Glutamatergic neuron (in vitro differentiated cells): Measurements from ENCODE around the gene TRIM24. TPM values are rescaled to one million over a fixed set of nuclear protein-coding genes. Genes with fewer than 3 reads are reported as not detected.

Experiments used
- DNase-seq: peaks from one replicate; pipeline ENCODE4 v3.0.0; 2022
- H3K27ac Mint-ChIP-seq: one replicate; pipeline ENCODE4 v1.8.0; 2020; ENCODE audit warnings: mild to moderate bottlenecking, mixed read lengths, inconsistent platforms; ENCODE audit not compliant: unreplicated experiment
- H3K27me3 Mint-ChIP-seq: one replicate; pipeline ENCODE4 v1.8.0; 2020; ENCODE audit warnings: mild to moderate bottlenecking, moderate library complexity, mixed read lengths, inconsistent platforms; ENCODE audit not compliant: unreplicated experiment
- H3K36me3 Mint-ChIP-seq: one replicate; pipeline ENCODE4 v1.8.0; 2020; ENCODE audit warnings: mild to moderate bottlenecking, mixed read lengths, inconsistent platforms; ENCODE audit not compliant: unreplicated experiment
- H3K4me1 Mint-ChIP-seq: one replicate; pipeline ENCODE4 v1.8.0; 2020; ENCODE audit warnings: mild to moderate bottlenecking, low read depth, mixed read lengths, inconsistent platforms; ENCODE audit not compliant: unreplicated experiment
- H3K4me3 Mint-ChIP-seq: one replicate; pipeline ENCODE4 v1.8.0; 2020; ENCODE audit warnings: mild to moderate bottlenecking, mixed read lengths, inconsistent platforms; ENCODE audit not compliant: unreplicated experiment
- H3K9me3 Mint-ChIP-seq: one replicate; pipeline ENCODE4 v1.8.0; 2020; ENCODE audit warnings: mild to moderate bottlenecking, moderate library complexity, mixed read lengths, inconsistent platforms; ENCODE audit not compliant: unreplicated experiment
- total RNA-seq: library from RNA; stranded (reverse); fragmentation: NEBNext Ultra II Directional; extraction: Animal tissue kit (Norgen Biotek cat#: 25700); gene quantifications from one replicate; pipeline ENCODE4 v1.2.1, GENCODE V29; 2021; ENCODE audit not compliant: unreplicated experiment
- TF ChIP-seq, protein P1 (sequence below): fragments of 200-600 bp; sonication (generic); IDR thresholded peaks from one replicate; pipeline ENCODE4 v1.5.0; 2021; ENCODE audit not compliant: partially characterized antibody, unreplicated experiment

TRIM24 gene
- total RNA-seq, 1 donor from 2014 or later: 85.6 TPM

DNA sequence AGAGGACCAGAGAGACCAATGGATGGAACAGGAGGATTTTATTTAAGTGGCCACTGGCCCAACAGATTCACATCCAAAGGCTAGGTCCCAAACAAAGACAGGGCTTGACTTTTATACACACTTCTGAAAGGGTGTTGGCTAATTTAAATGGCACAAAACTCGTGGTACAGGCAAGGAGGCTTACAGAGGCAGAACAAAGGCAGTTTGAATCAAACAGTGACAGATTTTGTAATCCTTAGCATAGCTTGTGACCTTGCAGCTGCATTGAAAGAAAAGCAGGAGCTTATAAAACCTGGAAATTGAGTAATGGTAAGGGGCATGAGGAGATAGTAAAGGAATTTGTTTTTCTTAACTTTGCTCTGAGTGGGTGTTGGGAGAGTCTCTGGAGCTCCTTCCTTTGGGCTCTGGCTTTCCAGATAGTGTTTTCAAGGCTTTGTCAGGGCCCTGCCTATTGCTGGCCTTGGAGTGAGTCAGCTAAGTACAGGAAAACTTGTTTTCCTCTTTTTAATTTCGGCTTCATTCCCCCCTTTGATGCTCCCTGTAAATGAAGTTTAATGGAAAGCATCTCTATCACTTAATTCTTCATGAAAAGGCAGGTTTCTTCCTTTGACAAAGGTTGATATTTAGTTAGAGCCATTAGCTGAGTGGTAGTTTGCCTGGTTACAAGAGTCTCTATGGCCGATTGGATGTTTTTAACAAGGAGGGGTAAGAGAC is 96.9 kb downstream of the TRIM24 start:
- H3K27me3 Mint-ChIP-seq: peaks cover 8% of the 10 kb centered on the region

DNA sequence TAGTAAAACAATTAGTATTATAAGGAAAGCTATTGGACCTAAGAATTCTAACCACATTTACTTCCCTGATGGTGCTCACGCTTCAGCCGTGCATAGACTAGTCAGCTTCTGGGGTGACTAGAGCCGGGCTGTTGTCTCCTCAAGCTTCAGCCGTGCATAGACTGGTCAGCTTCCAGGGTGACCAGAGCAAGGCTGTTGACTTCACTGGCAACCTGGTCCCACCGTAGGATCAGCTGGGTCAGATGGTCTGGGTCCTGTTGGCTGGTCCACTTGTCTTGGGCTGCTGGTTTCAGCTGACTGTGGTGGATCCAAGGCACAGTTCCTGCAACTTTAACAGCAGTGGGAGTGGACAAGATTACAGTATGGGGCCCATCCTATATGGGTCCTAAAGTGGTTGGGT is 99.4 kb downstream of the TRIM24 start:
- Mint-ChIP-seq H3K27me3 (peaks cover 8% of the 10 kb centered on the region), H3K4me3 (no peak overlapping the region), H3K36me3 (peaks cover 62% of the 10 kb centered on the region), H3K27ac (no peak overlapping the region), H3K9me3 (peaks cover 21% of the 10 kb centered on the region), H3K4me1 (no peaks in the 10 kb centered on the region)
- TF ChIP-seq, protein P1, sequence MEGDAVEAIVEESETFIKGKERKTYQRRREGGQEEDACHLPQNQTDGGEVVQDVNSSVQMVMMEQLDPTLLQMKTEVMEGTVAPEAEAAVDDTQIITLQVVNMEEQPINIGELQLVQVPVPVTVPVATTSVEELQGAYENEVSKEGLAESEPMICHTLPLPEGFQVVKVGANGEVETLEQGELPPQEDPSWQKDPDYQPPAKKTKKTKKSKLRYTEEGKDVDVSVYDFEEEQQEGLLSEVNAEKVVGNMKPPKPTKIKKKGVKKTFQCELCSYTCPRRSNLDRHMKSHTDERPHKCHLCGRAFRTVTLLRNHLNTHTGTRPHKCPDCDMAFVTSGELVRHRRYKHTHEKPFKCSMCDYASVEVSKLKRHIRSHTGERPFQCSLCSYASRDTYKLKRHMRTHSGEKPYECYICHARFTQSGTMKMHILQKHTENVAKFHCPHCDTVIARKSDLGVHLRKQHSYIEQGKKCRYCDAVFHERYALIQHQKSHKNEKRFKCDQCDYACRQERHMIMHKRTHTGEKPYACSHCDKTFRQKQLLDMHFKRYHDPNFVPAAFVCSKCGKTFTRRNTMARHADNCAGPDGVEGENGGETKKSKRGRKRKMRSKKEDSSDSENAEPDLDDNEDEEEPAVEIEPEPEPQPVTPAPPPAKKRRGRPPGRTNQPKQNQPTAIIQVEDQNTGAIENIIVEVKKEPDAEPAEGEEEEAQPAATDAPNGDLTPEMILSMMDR: no peak
- no peak for DNase-seq

More for the DNA sequence above, 96.9 kb downstream of the TRIM24 start:
- TF ChIP-seq, protein P1: no peak
- no peaks in the 10 kb centered on the region for H3K4me1 Mint-ChIP-seq
- H3K27ac Mint-ChIP-seq: no peak overlapping the region
- H3K36me3 Mint-ChIP-seq: peaks cover 48% of the 10 kb centered on the region
- no peak for DNase-seq
- no peak overlapping the region for H3K4me3 Mint-ChIP-seq
- H3K9me3 Mint-ChIP-seq: peaks cover 11% of the 10 kb centered on the region

DNA sequence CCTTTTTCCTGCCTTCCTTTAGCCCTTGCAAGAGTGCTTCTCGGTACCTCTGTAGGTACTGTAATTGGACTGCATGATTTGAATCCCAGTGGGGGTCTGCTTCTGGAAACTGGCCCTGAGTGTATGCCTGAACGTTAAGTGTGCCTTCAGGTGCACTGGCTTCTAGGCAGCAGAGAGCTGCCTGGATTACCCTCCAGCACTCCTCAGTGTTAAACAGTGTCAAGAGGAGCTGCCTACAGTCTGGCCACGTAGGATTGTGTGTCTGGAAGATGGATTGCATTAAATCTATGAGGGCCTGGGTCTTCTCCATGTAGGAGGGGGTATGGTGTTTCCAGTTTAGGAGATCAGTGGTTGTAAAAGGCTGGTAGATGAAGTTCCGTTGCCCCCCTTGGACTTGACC is 103.7 kb downstream of the TRIM24 start:
- TF ChIP-seq, protein P1: no peak
- H3K4me1 Mint-ChIP-seq: no peaks in the 10 kb centered on the region
- H3K36me3 Mint-ChIP-seq: peaks cover 37% of the 10 kb centered on the region
- no peak overlapping the region for H3K27ac Mint-ChIP-seq
- DNase-seq: no peak
- no peak overlapping the region for H3K4me3 Mint-ChIP-seq
- peaks cover 8% of the 10 kb centered on the region for H3K27me3 Mint-ChIP-seq
- peaks cover 19% of the 10 kb centered on the region for H3K9me3 Mint-ChIP-seq

DNA sequence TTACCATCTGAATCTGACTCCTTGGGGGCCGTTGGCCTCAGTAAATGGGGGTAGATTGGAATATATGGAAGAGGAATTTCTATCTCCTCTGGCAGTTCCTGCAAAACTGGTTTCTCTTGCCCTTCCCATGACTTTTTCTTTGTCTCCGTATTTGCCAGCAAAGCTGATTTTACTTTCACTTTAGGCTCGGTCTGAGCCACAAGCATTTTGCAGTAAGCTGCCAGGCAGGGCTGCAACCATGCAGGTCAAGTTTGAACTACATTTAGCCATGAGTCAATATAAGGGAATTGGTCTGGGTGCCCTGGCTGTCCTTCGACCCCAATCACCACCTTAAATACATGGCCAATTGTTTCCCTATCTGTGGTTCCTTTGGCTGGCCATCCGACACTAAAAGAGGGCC is 104.3 kb downstream of the TRIM24 start:
- TF ChIP-seq, protein P1: no peak
- peaks cover 37% of the 10 kb centered on the region for H3K36me3 Mint-ChIP-seq
- H3K27me3 Mint-ChIP-seq: peaks cover 8% of the 10 kb centered on the region
- no peak overlapping the region for H3K4me3 Mint-ChIP-seq
- peaks cover 19% of the 10 kb centered on the region for H3K9me3 Mint-ChIP-seq
- no peak for DNase-seq
- H3K4me1 Mint-ChIP-seq: no peaks in the 10 kb centered on the region
- H3K27ac Mint-ChIP-seq: no peak overlapping the region

DNA sequence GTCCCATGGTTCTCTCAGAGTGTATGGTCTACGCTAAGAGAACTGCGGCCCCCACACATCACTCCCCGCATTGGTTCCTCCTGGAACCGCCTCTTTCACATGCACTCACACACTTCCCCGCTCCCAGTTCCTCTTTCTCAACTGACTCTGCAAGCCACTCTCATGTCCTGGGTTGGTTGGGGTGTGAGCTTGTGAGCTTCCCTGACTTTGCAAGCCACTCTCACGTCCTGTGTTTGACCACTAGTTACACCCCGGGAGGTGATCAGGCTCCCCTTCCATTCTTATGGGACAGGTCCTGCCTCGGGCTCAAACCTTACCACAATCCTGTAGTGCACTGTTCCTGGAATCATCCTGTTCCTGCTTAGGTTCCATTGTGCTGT is 105.0 kb downstream of the TRIM24 start:
- Mint-ChIP-seq H3K36me3 (peaks cover 37% of the 10 kb centered on the region), H3K4me3 (no peak overlapping the region), H3K9me3 (peaks cover 19% of the 10 kb centered on the region), H3K27me3 (peaks cover 8% of the 10 kb centered on the region), H3K4me1 (no peaks in the 10 kb centered on the region), H3K27ac (no peak overlapping the region)
- no peak for DNase-seq
- TF ChIP-seq, protein P1: no peak
